HG02642 (cell line): ENCODE measurements around the gene HOTAIR.

Source experiments
- ATAC-seq: cut with Tn5 transposase; IDR thresholded peaks from one replicate; pipeline ENCODE4 v1.9.1; 2021; ENCODE audit warnings: mild to moderate bottlenecking; ENCODE audit not compliant: unreplicated experiment, poor library complexity

The HOTAIR gene

GRCh38 chr12:53974084-53975063, at the start of gene HOTAIR:
Gene HOTAIR (minus strand): TSS chr12:53974954.
- ATAC-seq: no peak

DNA sequence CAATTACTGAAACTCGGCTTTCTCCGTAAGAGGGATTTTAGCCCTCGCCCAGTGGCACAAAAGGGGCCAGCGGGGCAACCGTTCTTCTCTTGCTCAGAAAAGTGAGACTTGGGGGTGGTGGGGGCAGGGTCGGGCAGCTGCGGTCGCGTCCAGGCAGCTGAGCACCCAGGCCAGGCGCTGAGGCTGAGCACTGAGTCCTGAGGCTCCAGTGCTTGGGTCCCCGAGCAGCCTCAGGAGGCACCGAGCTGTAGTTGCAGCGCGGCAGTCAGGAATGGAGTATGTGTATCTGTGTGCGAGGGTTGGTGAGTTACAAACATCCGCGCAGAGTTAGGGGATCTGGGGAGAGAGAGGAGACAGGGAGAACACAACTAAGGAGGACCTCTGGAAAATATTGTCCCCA, 49.4 kb upstream of the HOTAIR start:
- no peak for ATAC-seq

GRCh38 chr12:54022960-54023884, 48.5 kb upstream of the HOTAIR start:
- no peak for ATAC-seq

GRCh38 chr12:54021432-54022013, 46.8 kb upstream of the HOTAIR start:
- ATAC-seq: no peak

DNA sequence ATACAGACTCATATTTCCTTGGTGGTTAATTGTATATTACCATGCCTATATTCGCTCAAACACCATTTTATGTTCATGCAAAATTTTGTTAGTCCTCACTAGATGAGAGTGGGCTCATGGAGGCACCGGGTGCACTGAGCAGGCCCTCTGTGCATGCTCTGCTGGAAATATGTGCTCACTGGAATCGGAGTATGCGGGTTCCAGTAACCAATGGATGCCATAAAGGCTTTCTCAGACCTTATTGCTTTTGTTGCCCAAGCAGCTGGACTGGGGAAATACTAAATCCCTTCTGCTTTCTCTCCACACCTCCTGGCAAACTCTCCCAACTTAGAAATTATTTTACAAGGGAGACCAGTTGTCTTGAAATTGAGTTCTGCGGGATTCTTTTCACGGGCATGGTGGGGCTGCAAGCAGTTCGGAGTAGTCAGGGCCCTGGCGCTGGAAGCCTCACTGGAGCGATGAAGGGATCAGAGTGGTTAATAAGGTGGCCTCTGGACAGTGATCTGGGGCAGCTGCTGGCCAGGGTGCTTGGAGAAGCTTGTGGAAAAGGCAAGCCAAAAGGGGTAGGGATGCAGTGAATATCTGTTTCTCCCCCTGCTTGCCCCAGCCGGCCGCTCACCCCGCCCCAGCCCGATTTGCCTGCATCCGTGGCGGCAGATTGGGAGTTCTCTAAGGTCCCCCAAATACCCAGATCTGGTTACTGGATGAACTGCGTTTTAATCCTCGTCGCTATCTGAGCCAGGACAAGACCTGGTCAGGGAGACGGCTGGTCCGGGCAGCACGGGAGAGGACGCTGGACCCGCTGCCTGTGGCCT, 46.0 kb upstream of the HOTAIR start:
- no peak for ATAC-seq

- ATAC-seq: no peak
Observed at GRCh38 chr12:54019924-54020590, 45.3 kb upstream of the HOTAIR start.

GRCh38 chr12:54019091-54019811, 44.5 kb upstream of the HOTAIR start:
- ATAC-seq: no peak

DNA sequence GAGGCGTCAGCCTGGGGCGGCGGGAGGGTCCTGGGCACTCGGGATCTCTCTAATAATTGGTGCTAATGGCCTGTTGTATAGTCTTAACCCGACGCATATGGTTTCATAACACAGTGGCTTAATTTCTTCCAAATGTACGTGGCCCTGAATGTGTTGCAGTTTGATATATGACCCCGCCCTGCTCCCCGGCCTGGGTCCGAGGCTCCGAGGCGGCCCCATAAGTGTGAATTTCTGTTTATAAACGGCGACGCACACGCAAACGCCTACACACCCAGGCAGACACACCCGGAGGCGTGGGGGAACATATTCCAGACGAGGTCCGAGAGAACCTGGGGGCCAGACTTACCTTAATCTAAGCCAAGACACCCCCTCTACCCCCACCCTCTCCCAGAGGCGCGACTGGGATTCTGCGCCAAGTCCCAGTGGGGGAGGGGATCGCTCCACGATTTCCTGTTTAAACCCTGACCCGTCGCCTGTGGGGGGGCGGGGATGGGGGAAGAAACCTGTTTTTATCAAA, 43.8 kb upstream of the HOTAIR start:
- no peak for ATAC-seq

GRCh38 chr12:54017878-54018467, 43.2 kb upstream of the HOTAIR start:
- ATAC-seq: peak; percentile 83

DNA sequence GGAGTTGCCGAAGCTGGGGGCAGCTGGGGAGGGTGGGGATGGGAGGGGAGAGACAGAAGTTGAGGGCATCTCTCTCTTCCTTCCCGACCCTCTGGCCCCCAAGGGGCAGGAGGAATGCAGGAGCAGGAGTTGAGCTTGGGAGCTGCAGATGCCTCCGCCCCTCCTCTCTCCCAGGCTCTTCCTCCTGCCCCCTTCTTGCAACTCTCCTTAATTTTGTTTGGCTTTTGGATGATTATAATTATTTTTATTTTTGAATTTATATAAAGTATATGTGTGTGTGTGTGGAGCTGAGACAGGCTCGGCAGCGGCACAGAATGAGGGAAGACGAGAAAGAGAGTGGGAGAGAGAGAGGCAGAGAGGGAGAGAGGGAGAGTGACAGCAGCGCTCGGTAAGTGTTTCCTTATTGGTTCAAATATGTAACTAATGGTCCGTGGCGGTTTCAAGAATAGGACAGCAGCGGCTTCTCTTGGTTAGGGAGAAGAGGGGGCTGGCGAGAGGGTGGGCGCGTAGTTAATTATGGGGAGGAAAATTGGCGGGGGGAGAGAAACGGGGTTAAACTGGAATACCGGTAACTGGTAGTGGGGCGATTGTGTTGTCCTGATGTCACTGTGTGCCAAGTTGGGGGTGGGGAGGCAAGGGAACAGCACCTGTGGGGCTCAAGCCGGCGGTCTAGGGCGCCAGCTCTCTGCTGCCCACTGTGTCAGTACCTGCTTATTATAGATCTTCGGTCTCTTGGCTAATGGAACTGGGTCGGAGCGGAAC, 42.5 kb upstream of the HOTAIR start:
- ATAC-seq: peak; percentile 30

DNA sequence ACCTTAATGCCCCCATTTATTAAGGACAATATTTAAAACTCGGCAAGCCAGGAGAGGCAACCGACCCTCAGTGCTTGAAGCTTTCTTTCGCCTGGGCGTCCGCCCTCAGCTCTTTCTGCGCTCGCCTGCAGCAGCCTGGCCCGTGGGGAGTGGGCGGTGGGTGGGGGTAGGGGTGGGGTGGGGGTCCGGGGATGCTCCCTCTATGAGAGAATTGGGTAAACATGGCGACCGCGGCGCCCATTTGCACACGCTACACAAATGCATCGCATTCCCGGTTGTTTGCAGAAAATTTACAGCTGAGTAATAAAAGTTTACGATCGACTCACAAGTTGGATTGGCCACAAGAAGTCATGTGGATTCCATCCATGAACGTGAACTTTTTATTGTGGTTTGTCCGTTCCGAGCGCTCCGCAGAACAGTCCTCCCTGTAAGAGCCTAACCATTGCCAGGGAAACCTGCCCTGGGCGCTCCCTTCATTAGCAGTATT, 41.8 kb upstream of the HOTAIR start:
- no peak for ATAC-seq

- no peak for ATAC-seq
Observed at GRCh38 chr12:54016051-54016450, 41.3 kb upstream of the HOTAIR start.

- no peak for ATAC-seq
Observed at GRCh38 chr12:54015018-54015931, 40.5 kb upstream of the HOTAIR start.

GRCh38 chr12:54014377-54015017, 39.7 kb upstream of the HOTAIR start:
- ATAC-seq: no peak

- ATAC-seq: no peak
Observed at GRCh38 chr12:54012631-54013409, 38.1 kb upstream of the HOTAIR start.
